Activated gamma-delta T cell (primary cell): Measurements from ENCODE around the gene BACH2.
"Not testable (repeated sequence)": the region's sequence is repeated elsewhere in the genome, so short reads cannot be mapped to it uniquely, and the experiment has no call there.

Experiments
- DNase-seq: peaks from one replicate; lab custom pipeline; 2025; lab: John Stamatoyannopoulos, UW

The BACH2 gene

DNA sequence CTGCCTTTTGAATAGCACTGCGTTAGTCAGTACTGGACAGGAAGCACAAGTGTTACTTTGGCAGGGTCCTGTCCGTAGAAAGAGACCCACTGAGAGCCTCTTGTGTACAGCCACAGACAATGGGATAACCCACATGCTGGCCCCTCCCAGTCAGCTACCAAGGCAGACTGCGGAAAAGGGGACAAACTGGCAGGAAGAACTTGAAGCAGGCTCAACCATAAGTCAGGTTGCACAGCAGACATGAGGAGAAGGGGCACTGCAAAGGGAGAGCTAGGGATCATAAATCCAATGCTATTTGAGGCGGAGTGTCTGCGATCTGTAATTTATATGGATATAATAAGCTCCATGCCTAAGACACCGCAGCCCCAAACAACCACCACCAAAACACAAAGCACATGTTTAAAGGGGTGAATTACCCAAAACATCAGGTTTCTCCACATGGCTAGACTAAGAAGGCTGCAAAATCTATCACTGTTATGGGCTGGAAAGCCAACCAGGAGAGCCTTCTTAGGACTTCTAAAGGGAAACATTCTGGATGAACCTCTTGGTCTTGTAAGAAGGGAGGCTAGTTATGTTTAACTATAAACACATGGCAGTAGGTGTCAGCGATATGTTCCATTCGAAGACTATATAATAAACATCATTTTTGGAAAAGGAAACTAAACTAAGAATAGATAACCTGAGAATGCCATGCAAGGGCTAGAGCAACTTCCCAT lies 141.7 kb downstream of the BACH2 start:
- DNase-seq: no peak

DNA sequence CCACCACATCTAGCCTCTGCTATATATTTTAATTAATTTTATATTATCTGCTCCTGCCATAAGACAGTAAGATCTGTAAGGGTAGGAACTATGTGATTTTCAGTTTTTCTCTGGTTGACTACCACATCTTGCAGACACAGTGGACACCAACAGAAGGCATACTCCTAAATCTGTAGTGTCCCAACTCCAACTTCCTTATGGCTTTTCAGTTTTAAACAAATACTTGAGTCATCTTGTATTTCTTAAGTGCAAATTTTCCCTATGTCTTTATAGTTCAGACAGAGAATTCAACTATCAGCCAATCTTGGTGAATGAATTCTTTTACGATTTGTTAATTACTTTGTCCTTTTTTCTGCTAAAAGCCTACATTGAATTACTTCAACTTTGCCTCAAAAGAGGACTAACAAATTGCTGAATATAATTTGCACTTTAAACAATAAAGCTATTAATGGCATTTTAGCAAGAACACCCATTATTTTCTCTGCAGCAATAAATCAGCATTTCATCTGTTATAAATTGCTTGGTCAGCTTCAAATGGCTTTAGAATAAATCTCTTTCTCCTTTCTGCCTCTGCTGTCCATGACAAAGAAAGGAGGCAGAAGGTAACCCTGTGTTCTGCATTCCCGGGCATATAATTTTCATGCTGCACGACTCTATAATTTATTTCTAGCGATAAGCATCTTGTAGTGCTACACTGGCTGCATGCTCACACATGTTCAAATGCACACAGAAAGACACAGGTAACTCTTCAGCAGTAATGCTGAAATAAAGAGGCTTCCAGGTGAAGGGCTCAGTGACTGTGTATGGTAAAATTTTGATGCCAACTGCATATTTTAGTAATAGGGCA lies 144.8 kb downstream of the BACH2 start:
- no peak for DNase-seq

- DNase-seq: no peak
Measured at GRCh38 chr6:90149280-90149679, 147.4 kb downstream of the BACH2 start.

DNA sequence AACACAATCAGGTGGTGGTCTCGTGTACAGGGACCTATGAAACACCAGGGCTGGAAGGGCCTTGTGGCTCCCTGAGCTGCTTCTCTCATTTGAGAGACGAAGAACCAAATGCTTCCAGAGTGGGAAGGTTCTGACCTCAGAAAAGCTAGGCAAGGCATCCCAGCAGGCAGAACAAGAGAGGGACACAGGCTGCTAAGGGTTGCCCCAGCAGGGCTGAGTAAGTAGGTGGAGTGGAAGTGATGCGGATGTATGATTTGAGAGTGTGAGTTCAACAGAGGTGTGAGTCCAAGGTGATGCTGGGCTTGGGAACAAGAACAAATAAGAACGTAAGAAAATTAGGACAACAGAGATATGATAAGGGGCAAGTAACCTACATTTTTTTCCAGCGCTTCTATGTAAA lies 147.8 kb downstream of the BACH2 start:
- no peak for DNase-seq

DNA sequence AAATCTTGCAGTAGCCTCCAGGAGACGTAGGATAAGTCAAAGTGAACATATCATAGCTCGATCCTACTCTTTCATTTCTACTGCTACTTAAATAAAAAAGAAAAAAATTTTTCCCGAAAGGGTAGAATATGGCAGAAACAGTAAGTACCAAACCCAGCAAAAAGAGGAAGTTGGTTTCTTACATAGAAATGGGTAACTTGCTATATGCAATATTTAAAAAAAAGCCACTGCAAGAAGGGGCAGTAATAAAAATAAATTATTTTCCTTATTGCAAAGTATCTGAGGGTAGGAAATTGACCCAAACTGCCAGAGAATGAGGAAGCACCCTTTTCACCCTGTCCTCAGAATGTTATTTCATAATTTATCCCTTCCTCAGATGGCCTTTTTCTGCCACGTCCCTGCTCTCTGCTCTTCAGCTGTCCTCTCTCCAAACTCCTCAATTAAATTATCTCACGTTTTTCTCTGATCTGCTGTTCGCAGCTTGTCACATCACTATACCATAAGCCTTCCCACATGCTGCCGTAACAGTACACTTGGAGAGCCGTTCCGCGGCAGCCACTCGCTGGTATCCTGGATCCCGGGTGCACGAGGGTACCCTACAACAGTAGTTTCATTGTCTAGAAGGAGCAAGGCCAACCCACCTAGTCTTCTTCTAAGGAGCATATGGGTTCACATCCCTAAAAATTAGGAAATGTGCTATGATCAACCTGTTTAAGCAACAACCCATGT lies 149.6 kb downstream of the BACH2 start:
- DNase-seq: no peak

DNA sequence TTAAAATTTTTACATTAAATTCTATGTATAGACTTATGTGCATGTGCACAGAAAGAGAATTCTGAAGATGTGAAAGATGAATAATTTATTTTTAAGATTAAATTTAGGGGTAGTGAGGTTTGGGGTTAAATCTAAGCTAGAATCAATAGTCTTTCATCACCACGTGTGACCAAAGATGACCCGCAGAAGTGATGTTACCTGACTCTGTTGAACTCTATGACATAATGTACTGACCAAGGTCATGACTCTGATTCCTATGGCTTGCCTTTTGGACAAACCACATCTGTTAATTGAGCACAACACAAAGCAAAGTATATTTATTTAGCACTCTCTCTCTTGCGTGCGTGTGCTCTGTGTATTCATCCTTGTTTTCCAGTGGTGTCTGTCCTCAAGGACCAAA lies 150.6 kb downstream of the BACH2 start:
- no peak for DNase-seq

- DNase-seq: no peak
Measured at GRCh38 chr6:90144928-90145555, 151.6 kb downstream of the BACH2 start.

- no peak for DNase-seq
Measured at GRCh38 chr6:90144396-90144795, 152.2 kb downstream of the BACH2 start.

GRCh38 chr6:90140683-90141082 lies 156.0 kb downstream of the BACH2 start:
- no peak for DNase-seq

GRCh38 chr6:90139272-90139817 lies 157.3 kb downstream of the BACH2 start:
- no peak for DNase-seq

GRCh38 chr6:90136837-90137568 lies 159.6 kb downstream of the BACH2 start:
- no peak for DNase-seq

GRCh38 chr6:90136176-90136575 lies 160.5 kb downstream of the BACH2 start:
- no peak for DNase-seq

DNA sequence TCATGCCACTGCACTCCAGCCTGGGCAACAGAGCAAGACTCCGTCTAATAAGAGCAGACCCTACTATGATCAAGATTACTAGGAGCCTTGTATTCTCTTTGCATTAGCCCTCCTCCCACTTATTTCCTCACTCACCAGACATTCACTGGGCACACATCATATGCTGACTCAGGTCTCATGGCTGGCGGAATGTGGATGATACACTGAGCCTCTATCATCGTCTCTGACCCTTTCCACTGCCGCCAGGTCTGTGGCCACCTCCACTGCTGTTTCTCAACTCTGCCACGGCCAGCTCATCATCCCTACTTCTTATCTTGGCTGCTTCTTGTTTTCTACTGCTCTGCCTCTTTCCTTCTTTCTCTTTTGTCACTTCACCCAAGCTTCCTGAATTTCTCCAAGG lies 161.0 kb downstream of the BACH2 start:
- DNase-seq: no peak

DNA sequence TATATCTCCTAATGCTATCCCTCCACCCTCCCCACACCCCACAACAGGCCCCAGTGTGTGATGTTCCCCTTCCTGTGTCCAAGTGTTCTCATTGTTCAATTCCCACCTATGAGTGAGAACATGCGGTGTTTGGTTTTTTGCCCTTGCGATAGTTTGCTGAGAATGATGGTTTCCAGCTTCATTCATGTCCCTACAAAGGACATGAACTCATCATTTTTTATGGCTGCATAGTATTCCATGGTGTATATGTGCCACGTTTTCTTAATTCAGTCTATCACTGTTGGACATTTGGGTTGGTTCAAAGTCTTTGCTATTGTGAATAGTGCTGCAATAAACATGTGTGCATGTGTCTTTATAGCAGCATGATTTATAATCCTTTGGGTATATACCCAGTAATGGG lies 163.0 kb downstream of the BACH2 start:
- DNase-seq: not testable (repeated sequence)

GRCh38 chr6:90131614-90132423 lies 164.8 kb downstream of the BACH2 start:
- DNase-seq: no peak

DNA sequence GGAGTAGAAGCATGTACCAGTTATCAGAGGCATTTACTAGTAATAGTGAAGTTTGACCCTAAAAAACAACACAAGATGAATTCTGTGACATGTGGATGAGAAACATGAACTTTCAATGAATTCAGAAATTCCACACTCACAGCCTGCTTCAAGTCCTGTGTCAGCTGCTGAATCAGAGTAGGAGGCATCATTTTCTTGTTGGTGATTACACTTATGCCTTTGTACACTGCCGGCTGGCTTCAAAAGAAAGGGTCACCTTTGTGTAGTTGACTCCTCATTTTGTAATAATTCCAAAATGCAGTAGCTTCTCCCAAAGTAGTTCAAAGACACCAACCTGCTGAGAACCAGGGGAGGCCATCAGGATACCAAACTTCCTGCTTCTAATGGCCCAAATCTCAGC lies 165.5 kb downstream of the BACH2 start:
- no peak for DNase-seq

DNA sequence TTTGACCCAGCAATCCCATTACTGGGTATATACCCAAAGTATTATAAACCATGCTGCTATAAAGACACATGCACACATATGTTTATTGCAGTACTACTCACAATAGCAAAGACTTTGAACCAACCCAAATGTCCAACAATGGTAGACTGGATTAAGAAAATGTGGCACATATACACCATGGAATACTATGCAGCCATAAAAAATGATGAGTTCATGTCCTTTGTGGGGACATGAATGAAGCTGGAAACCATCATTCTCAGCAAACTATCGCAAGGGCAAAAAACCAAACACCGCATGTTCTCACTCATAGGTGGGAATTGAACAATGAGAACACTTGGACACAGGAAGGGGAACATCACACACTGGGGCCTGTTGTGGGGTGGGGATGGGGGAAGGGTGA lies 168.0 kb downstream of the BACH2 start:
- not testable (repeated sequence) for DNase-seq

GRCh38 chr6:90127595-90127994 lies 169.0 kb downstream of the BACH2 start:
- no peak for DNase-seq

- DNase-seq: no peak
Measured at GRCh38 chr6:90126839-90127238, 169.8 kb downstream of the BACH2 start.

GRCh38 chr6:90126181-90126580 lies 170.5 kb downstream of the BACH2 start:
- no peak for DNase-seq
